A673 (cell line): ENCODE data around the gene SART3. TPM values are rescaled to one million over a fixed set of nuclear protein-coding genes. Genes with fewer than 3 reads are reported as not detected.

ENCODE experiments used
- BruUV-seq: library from RNA; stranded (reverse); fragments of 400-500 nt; replicated peaks from 2 replicates; lab custom pipeline; 2021; lab: Mats Ljungman, UMichigan
- CTCF ChIA-PET: fragments of 300-600 bp; sonication (Branson Sonifier 250); formaldehyde crosslinking; loops from one replicate; lab custom pipeline; 2022; ENCODE audit warnings: antibody characterized with exemption; lab: Charles Lee
- POLR2A ChIA-PET: fragments of 300-600 bp; sonication (Branson Sonifier 250); formaldehyde crosslinking; loops from one replicate; lab custom pipeline; 2022; ENCODE audit warnings: antibody characterized with exemption; ENCODE audit not compliant: low non-redundant PET; lab: Charles Lee
- DNase-seq: peaks from one replicate; pipeline ENCODE4 v3.0.0-alpha.2; 2015; ENCODE audit warnings: low spot score
- H3K27ac ChIP-seq: fragments of 200-600 bp; sonication (generic); 2 replicates; pipeline ENCODE4 v1.5.1; 2016; ENCODE audit warnings: mixed run types, low read depth, mild to moderate bottlenecking, mixed read lengths, antibody characterized with exemption, low read length; ENCODE audit not compliant: poor library complexity, severe bottlenecking
- H3K27me3 ChIP-seq: fragments of 200-600 bp; sonication (generic); replicated peaks from 2 replicates; pipeline ENCODE4 v1.6.1; 2017; ENCODE audit warnings: mixed run types, low read depth, mild to moderate bottlenecking, mixed read lengths, antibody characterized with exemption, low read length; ENCODE audit not compliant: insufficient read depth, poor library complexity
- H3K36me3 ChIP-seq: fragments of 200-600 bp; sonication (generic); 2 replicates; pipeline ENCODE4 v1.6.1; 2016; ENCODE audit warnings: mixed run types, mild to moderate bottlenecking, mixed read lengths, antibody characterized with exemption, low read length; ENCODE audit not compliant: insufficient read depth, poor library complexity, severe bottlenecking
- H3K4me1 ChIP-seq: fragments of 200-600 bp; sonication (generic); 2 replicates; pipeline ENCODE4 v1.6.1; 2017; ENCODE audit warnings: mixed run types, mild to moderate bottlenecking, mixed read lengths, antibody characterized with exemption, low read length; ENCODE audit not compliant: insufficient read depth, poor library complexity, severe bottlenecking
- H3K4me3 ChIP-seq: fragments of 200-600 bp; sonication (generic); 2 replicates; pipeline ENCODE4 v1.5.1; 2016; ENCODE audit warnings: low read depth, mixed run types, mild to moderate bottlenecking, mixed read lengths, low read length; ENCODE audit not compliant: poor library complexity, severe bottlenecking
- H3K9me3 ChIP-seq: fragments of 200-600 bp; sonication (generic); 2 replicates; pipeline ENCODE4 v1.6.1; 2016; ENCODE audit warnings: mixed run types, low read depth, mild to moderate bottlenecking, mixed read lengths, antibody characterized with exemption, low read length; ENCODE audit not compliant: poor library complexity, severe bottlenecking
- CTCF ChIP-seq: fragments of 300-800, 200-600 bp; sonication (generic); conservative IDR thresholded peaks from 2 replicates; pipeline ENCODE4 v1.5.1; 2017; ENCODE audit warnings: low read depth, mild to moderate bottlenecking, antibody characterized with exemption, low read length, moderate library complexity, mixed read lengths
- EZH2 ChIP-seq: fragments of 200-600 bp; sonication (generic); IDR thresholded peaks from 2 replicates; pipeline ENCODE4 v1.6.1; 2017; ENCODE audit warnings: borderline replicate concordance, low read depth, mild to moderate bottlenecking, mixed read lengths, antibody characterized with exemption, low read length; ENCODE audit not compliant: poor library complexity, severe bottlenecking
- intact Hi-C: fragments of 100-400 bp; cut with micrococcal nuclease; formaldehyde crosslinking; loops from one replicate; pipeline ENCODE4 v1.10.0; 2022; ENCODE audit not compliant: unreplicated experiment
- total RNA-seq: library from RNA; stranded (reverse); gene quantifications from 2 replicates; pipeline ENCODE4 v1.2.3, GENCODE V29; 2021

SART3 gene
- total RNA-seq, 1 experiment from 2014 or later = 99.3 TPM

GRCh38 chr12:108530161-108530560 is 30.8 kb downstream of the SART3 start:
- no peak overlapping the region for H3K27ac ChIP-seq
- H3K36me3 ChIP-seq = peaks cover 92% of the 10 kb centered on the region
- intact Hi-C loops = no loop called here
- CTCF ChIA-PET = no interaction called here
- H3K4me3 ChIP-seq = no peak overlapping the region
- POLR2A ChIA-PET = no interaction called here
- H3K4me1 ChIP-seq = peaks cover 21% of the 10 kb centered on the region
- H3K9me3 ChIP-seq = no peaks in the 10 kb centered on the region
- no peak for DNase-seq
- no peaks in the 10 kb centered on the region for H3K27me3 ChIP-seq
- TF ChIP-seq CTCF (no peak), EZH2 (no peak)
- BruUV-seq = no TSS peak

GRCh38 chr12:108527166-108527496 is 33.8 kb downstream of the SART3 start:
- Histone ChIP-seq H3K4me1 (peaks cover 4% of the 10 kb centered on the region), H3K27me3 (no peaks in the 10 kb centered on the region), H3K4me3 (no peak overlapping the region), H3K9me3 (no peaks in the 10 kb centered on the region), H3K36me3 (peaks cover 98% of the 10 kb centered on the region), H3K27ac (no peak overlapping the region)
- no peak for DNase-seq
- CTCF ChIA-PET = no interaction called here
- TF ChIP-seq EZH2 = no peak
- no peak for TF ChIP-seq CTCF
- intact Hi-C loops = no loop called here
- POLR2A ChIA-PET = no interaction called here
- BruUV-seq = no TSS peak

- no peaks in the 10 kb centered on the region for H3K4me1 ChIP-seq
- no peak overlapping the region for H3K27ac ChIP-seq
- no peaks in the 10 kb centered on the region for H3K9me3 ChIP-seq
- peaks cover 98% of the 10 kb centered on the region for H3K36me3 ChIP-seq
- ChIA-PET POLR2A (no interaction called here), CTCF (no interaction called here)
- no peak for DNase-seq
- intact Hi-C loops = no loop called here
- H3K4me3 ChIP-seq = no peak overlapping the region
- BruUV-seq = no TSS peak
- no peaks in the 10 kb centered on the region for H3K27me3 ChIP-seq
- no peak for TF ChIP-seq EZH2
- TF ChIP-seq CTCF = no peak
These were observed 34.3 kb downstream of the SART3 start for GRCh38 chr12:108526482-108527165.
